Activated CD4-positive, alpha-beta T cell treated with anti-CD3 and anti-CD28 coated beads, Interleukin-2, amount 10 ng/mL, durations not matched to agents 7 days and 5 days (primary cell): Measurements from ENCODE around the gene OGDH. TPM values are rescaled to one million over a fixed set of nuclear protein-coding genes. Genes with fewer than 3 reads are reported as not detected.

Experiments used
- CTCF ChIA-PET: fragments of 350-600 bp; sonication (Branson Sonifier 250); formaldehyde crosslinking; loops from one replicate; lab custom pipeline; 2021; ENCODE audit warnings: antibody characterized with exemption; lab: Charles Lee
- POLR2A ChIA-PET: fragments of 350-600 bp; sonication (Branson Sonifier 250); formaldehyde crosslinking; loops from one replicate; lab custom pipeline; 2021; ENCODE audit warnings: antibody characterized with exemption; lab: Charles Lee
- DNase-seq: peaks from one replicate; pipeline ENCODE4 v3.0.0-alpha.2; 2020
- H3K27ac Mint-ChIP-seq: one replicate; pipeline ENCODE4 v1.8.0; 2021; ENCODE audit warnings: mild to moderate bottlenecking, moderate library complexity, mixed read lengths
- H3K27me3 Mint-ChIP-seq: one replicate; pipeline ENCODE4 v1.8.0; 2021; ENCODE audit warnings: mixed read lengths
- H3K36me3 Mint-ChIP-seq: one replicate; pipeline ENCODE4 v1.8.0; 2021; ENCODE audit warnings: low read depth, mixed read lengths
- H3K4me1 Mint-ChIP-seq: one replicate; pipeline ENCODE4 v1.8.0; 2021; ENCODE audit warnings: mixed read lengths
- H3K4me3 Mint-ChIP-seq: one replicate; pipeline ENCODE4 v1.8.0; 2021; ENCODE audit warnings: mild to moderate bottlenecking, moderate library complexity, mixed read lengths
- H3K9me3 Mint-ChIP-seq: one replicate; pipeline ENCODE4 v1.8.0; 2021; ENCODE audit warnings: mixed read lengths
- total RNA-seq, 2 experiments: library from RNA; stranded (reverse); gene quantifications; one replicate each; pipeline ENCODE4 v1.2.3, GENCODE V29; 2021

The OGDH gene
- total RNA-seq, 2 experiments from 2014 or later: 114 to 121 TPM

- Mint-ChIP-seq H3K4me3 (peak overlapping the region; percentile 74), H3K27ac (peak overlapping the region; percentile 99), H3K27me3 (no peaks in the 10 kb centered on the region), H3K36me3 (peaks cover 67% of the 10 kb centered on the region), H3K4me1 (peaks cover 86% of the 10 kb centered on the region), H3K9me3 (no peaks in the 10 kb centered on the region)
- DNase-seq: peak; percentile 85
- CTCF ChIA-PET: interaction anchor here (0.9 to 7.5 kb wide), 8 partner anchors 9 to 98 kb away, joined by 3 to 43 read pairs (median 4); partner anchors contain the start of gene OGDH
- POLR2A ChIA-PET: interaction anchor here (0.5 to 1.5 kb wide), 2 partner anchors 12 to 95 kb away, joined by 3 read pairs; no protein-coding TSS in a partner anchor
Observed at GRCh38 chr7:44637788-44638594, 31.6 kb downstream of the OGDH start.

GRCh38 chr7:44638611-44639557, 32.5 kb downstream of the OGDH start:
- H3K36me3 Mint-ChIP-seq: peaks cover 64% of the 10 kb centered on the region

GRCh38 chr7:44639671-44640321, 33.4 kb downstream of the OGDH start:
- H3K9me3 Mint-ChIP-seq: no peaks in the 10 kb centered on the region
- POLR2A ChIA-PET: interaction anchor here (0.5 to 1.0 kb wide), 2 partner anchors 34 kb away, joined by 3 to 7 read pairs; partner anchors contain the start of gene OGDH
- H3K4me3 Mint-ChIP-seq: peak overlapping the region; percentile 74
- peak overlapping the region; percentile 99 for H3K27ac Mint-ChIP-seq
- H3K27me3 Mint-ChIP-seq: no peaks in the 10 kb centered on the region
- H3K36me3 Mint-ChIP-seq: peaks cover 62% of the 10 kb centered on the region
- CTCF ChIA-PET: interaction anchor here (0.5 to 7.5 kb wide), 13 partner anchors 8 to 341 kb away, joined by 3 to 43 read pairs (median 4); partner anchors contain the start of genes H2AZ2 and OGDH
- peaks cover 72% of the 10 kb centered on the region for H3K4me1 Mint-ChIP-seq
- no peak for DNase-seq

More at GRCh38 chr7:44638611-44639557, 32.5 kb downstream of the OGDH start:
- Mint-ChIP-seq H3K4me3 (peak overlapping the region; percentile 74), H3K27ac (peak overlapping the region; percentile 99), H3K9me3 (no peaks in the 10 kb centered on the region), H3K27me3 (no peaks in the 10 kb centered on the region), H3K4me1 (peaks cover 77% of the 10 kb centered on the region)
- CTCF ChIA-PET: interaction anchor here (0.6 to 7.5 kb wide), 12 partner anchors 8 to 253 kb away, joined by 3 to 43 read pairs (median 4); partner anchors contain the start of genes H2AZ2 and OGDH
- POLR2A ChIA-PET: interaction anchor here (0.5 to 1.5 kb wide), 3 partner anchors 13 to 34 kb away, joined by 3 to 7 read pairs (median 3); partner anchors contain the start of gene OGDH
- peak; percentile 89 for DNase-seq

GRCh38 chr7:44643206-44643605, 36.8 kb downstream of the OGDH start:
- no peak for DNase-seq
- H3K4me1 Mint-ChIP-seq: peaks cover 40% of the 10 kb centered on the region
- no peaks in the 10 kb centered on the region for H3K27me3 Mint-ChIP-seq
- H3K27ac Mint-ChIP-seq: peak overlapping the region; percentile 36
- H3K9me3 Mint-ChIP-seq: no peaks in the 10 kb centered on the region
- H3K36me3 Mint-ChIP-seq: peaks cover 49% of the 10 kb centered on the region
- ChIA-PET POLR2A (no interaction called here), CTCF (no interaction called here)
- H3K4me3 Mint-ChIP-seq: no peak overlapping the region

- no peak for DNase-seq
- Mint-ChIP-seq H3K4me3 (no peak overlapping the region), H3K36me3 (peaks cover 48% of the 10 kb centered on the region), H3K27ac (no peak overlapping the region), H3K27me3 (no peaks in the 10 kb centered on the region), H3K4me1 (peaks cover 20% of the 10 kb centered on the region), H3K9me3 (no peaks in the 10 kb centered on the region)
- POLR2A ChIA-PET: interaction anchor here (0.6 kb wide), 1 partner anchor 142 kb away, joined by 3 read pairs; no protein-coding TSS in a partner anchor
- CTCF ChIA-PET: interaction anchor here (1.1 kb wide), 1 partner anchor 13 kb away, joined by 3 read pairs; no protein-coding TSS in a partner anchor
Observed at GRCh38 chr7:44645254-44645653, 38.8 kb downstream of the OGDH start.

- Mint-ChIP-seq H3K9me3 (no peaks in the 10 kb centered on the region), H3K36me3 (peaks cover 48% of the 10 kb centered on the region), H3K4me3 (no peak overlapping the region), H3K27me3 (no peaks in the 10 kb centered on the region), H3K27ac (peak overlapping the region; percentile 64), H3K4me1 (peaks cover 15% of the 10 kb centered on the region)
- DNase-seq: no peak
- ChIA-PET POLR2A (no interaction called here), CTCF (interaction anchor here (1.1 kb wide), 1 partner anchor 12 kb away, joined by 3 read pairs; no protein-coding TSS in a partner anchor)
Observed at GRCh38 chr7:44645696-44646095, 39.3 kb downstream of the OGDH start.

GRCh38 chr7:44646176-44646920, 39.9 kb downstream of the OGDH start:
- Mint-ChIP-seq H3K4me1 (peaks cover 15% of the 10 kb centered on the region), H3K9me3 (no peaks in the 10 kb centered on the region), H3K27me3 (no peaks in the 10 kb centered on the region), H3K27ac (peak overlapping the region; percentile 64), H3K4me3 (no peak overlapping the region), H3K36me3 (peaks cover 54% of the 10 kb centered on the region)
- POLR2A ChIA-PET: no interaction called here
- DNase-seq: no peak
- CTCF ChIA-PET: interaction anchor here (0.6 to 1.1 kb wide), 2 partner anchors 11 to 663 kb away, joined by 3 read pairs; no protein-coding TSS in a partner anchor

GRCh38 chr7:44646921-44647636, 40.7 kb downstream of the OGDH start:
- H3K27me3 Mint-ChIP-seq: no peaks in the 10 kb centered on the region
- H3K27ac Mint-ChIP-seq: no peak overlapping the region
- DNase-seq: no peak
- ChIA-PET POLR2A (no interaction called here), CTCF (interaction anchor here (0.6 to 1.1 kb wide), 3 partner anchors 10 to 664 kb away, joined by 3 read pairs; no protein-coding TSS in a partner anchor)
- H3K36me3 Mint-ChIP-seq: peaks cover 48% of the 10 kb centered on the region
- no peaks in the 10 kb centered on the region for H3K9me3 Mint-ChIP-seq
- H3K4me3 Mint-ChIP-seq: no peak overlapping the region
- H3K4me1 Mint-ChIP-seq: peaks cover 9% of the 10 kb centered on the region

- Mint-ChIP-seq H3K9me3 (no peaks in the 10 kb centered on the region), H3K4me1 (peaks cover 5% of the 10 kb centered on the region), H3K4me3 (no peak overlapping the region), H3K36me3 (peaks cover 44% of the 10 kb centered on the region), H3K27me3 (no peaks in the 10 kb centered on the region), H3K27ac (no peak overlapping the region)
- DNase-seq: no peak
- POLR2A ChIA-PET: no interaction called here
- CTCF ChIA-PET: interaction anchor here (0.7 to 1.1 kb wide), 2 partner anchors 9 to 20 kb away, joined by 3 read pairs; no protein-coding TSS in a partner anchor
Observed at GRCh38 chr7:44647981-44648714, 41.7 kb downstream of the OGDH start.

- POLR2A ChIA-PET: no interaction called here
- peaks cover 40% of the 10 kb centered on the region for H3K36me3 Mint-ChIP-seq
- CTCF ChIA-PET: interaction anchor here (1.3 kb wide), 1 partner anchor 11 kb away, joined by 4 read pairs; no protein-coding TSS in a partner anchor
- H3K9me3 Mint-ChIP-seq: no peaks in the 10 kb centered on the region
- H3K27ac Mint-ChIP-seq: no peak overlapping the region
- H3K4me1 Mint-ChIP-seq: no peaks in the 10 kb centered on the region
- no peaks in the 10 kb centered on the region for H3K27me3 Mint-ChIP-seq
- no peak for DNase-seq
- no peak overlapping the region for H3K4me3 Mint-ChIP-seq
Observed at GRCh38 chr7:44650242-44650641, 43.8 kb downstream of the OGDH start.
